ENCODE measurements around the gene ARID2. TPM values are rescaled to one million over a fixed set of nuclear protein-coding genes. Genes with fewer than 3 reads are reported as not detected.

Gene ARID2
- total RNA-seq, 2 donors from 2014 or later, result 30.5 to 36.2 TPM

- no peaks in the 10 kb centered on the region for H3K36me3 ChIP-seq
- DNase-seq (ENCODE audit: low spot score) (no peak), ATAC-seq (ENCODE audit: insufficient number of reproducible peaks, low FRiP score, low read depth) (no peak)
- H3K4me1 ChIP-seq (ENCODE audit: control insufficient read depth in 1 of 2, low read depth in 2 of 2), result peaks cover 35 to 40% of the 10 kb centered on the region in 2 donors
- TF ChIP-seq CTCF (IDR thresholded peaks at IDR 0.05), result no peak
- peak overlapping the region; percentile 94 for H3K4me3 ChIP-seq
- H3K27ac ChIP-seq, result peak overlapping the region; percentile 97 to 98
- H3K27me3 ChIP-seq (replicated peaks; ENCODE audit: insufficient read depth), result no peaks in the 10 kb centered on the region
- H3K9me3 ChIP-seq, result no peaks in the 10 kb centered on the region
Observed at GRCh38 chr12:45726603-45727300, 2.8 kb upstream of the ARID2 start.

GRCh38 chr12:45727301-45727979 lies 2.1 kb upstream of the ARID2 start:
- ATAC-seq (ENCODE audit: insufficient number of reproducible peaks, low FRiP score, low read depth), result peak; percentile 61
- Histone ChIP-seq H3K9me3 (no peaks in the 10 kb centered on the region), H3K36me3 (no peaks in the 10 kb centered on the region), H3K4me1 (ENCODE audit: control insufficient read depth in 1 of 2, low read depth in 2 of 2) (peaks cover 35 to 40% of the 10 kb centered on the region in 2 donors), H3K27me3 (replicated peaks; ENCODE audit: insufficient read depth) (no peaks in the 10 kb centered on the region), H3K27ac (peak overlapping the region; percentile 97 to 98), H3K4me3 (peak overlapping the region; percentile 94)
- DNase-seq (ENCODE audit: low spot score), result peak; percentile 79
- no peak for TF ChIP-seq CTCF (IDR thresholded peaks at IDR 0.05)

- peaks cover 35 to 39% of the 10 kb centered on the region in 2 donors for H3K4me1 ChIP-seq (ENCODE audit: control insufficient read depth in 1 of 2, low read depth in 2 of 2)
- ATAC-seq (ENCODE audit: insufficient number of reproducible peaks, low FRiP score, low read depth), result no peak
- no peak for TF ChIP-seq CTCF (IDR thresholded peaks at IDR 0.05)
Observed at GRCh38 chr12:45727980-45728629, 1.4 kb upstream of the ARID2 start.

GRCh38 chr12:45728630-45729232 lies 775 bp upstream of the ARID2 start:
- Histone ChIP-seq H3K4me3 (peak overlapping the region; percentile 94), H3K27me3 (replicated peaks; ENCODE audit: insufficient read depth) (no peaks in the 10 kb centered on the region), H3K27ac (peak overlapping the region; percentile 97 to 98), H3K4me1 (ENCODE audit: control insufficient read depth in 1 of 2, low read depth in 2 of 2) (peaks cover 35 to 39% of the 10 kb centered on the region in 2 donors), H3K9me3 (no peaks in the 10 kb centered on the region), H3K36me3 (no peaks in the 10 kb centered on the region)
- TF ChIP-seq CTCF (IDR thresholded peaks at IDR 0.05), result peak; percentile 90
- DNase-seq (ENCODE audit: low spot score) (peak; percentile 86), ATAC-seq (ENCODE audit: insufficient number of reproducible peaks, low FRiP score, low read depth) (peak; percentile 53)

More at GRCh38 chr12:45727980-45728629, 1.4 kb upstream of the ARID2 start:
- no peaks in the 10 kb centered on the region for H3K9me3 ChIP-seq
- H3K27me3 ChIP-seq (replicated peaks; ENCODE audit: insufficient read depth), result no peaks in the 10 kb centered on the region
- peak overlapping the region; percentile 94 for H3K4me3 ChIP-seq
- H3K36me3 ChIP-seq, result no peaks in the 10 kb centered on the region
- H3K27ac ChIP-seq, result peak overlapping the region; percentile 97 to 98
- DNase-seq (ENCODE audit: low spot score), result no peak

GRCh38 chr12:45730084-45730347 lies 510 bp downstream of the ARID2 start:
- H3K36me3 ChIP-seq, result no peaks in the 10 kb centered on the region
- ATAC-seq (ENCODE audit: insufficient number of reproducible peaks, low FRiP score, low read depth), result no peak
- peaks cover 31 to 36% of the 10 kb centered on the region in 2 donors for H3K4me1 ChIP-seq (ENCODE audit: control insufficient read depth in 1 of 2, low read depth in 2 of 2)
- peak overlapping the region; percentile 94 for H3K4me3 ChIP-seq
- TF ChIP-seq CTCF (IDR thresholded peaks at IDR 0.05), result no peak
- DNase-seq (ENCODE audit: low spot score), result no peak
- H3K9me3 ChIP-seq, result no peaks in the 10 kb centered on the region
- H3K27ac ChIP-seq, result peak overlapping the region; percentile 96 to 97
- H3K27me3 ChIP-seq (replicated peaks; ENCODE audit: insufficient read depth), result no peaks in the 10 kb centered on the region
